ENCODE data around the gene VWA1. TPM values are rescaled to one million over a fixed set of nuclear protein-coding genes. Genes with fewer than 3 reads are reported as not detected.

Gene VWA1
- polyA plus RNA-seq, 1 of the 3 experiments (the other 2 are of a cell fraction), result 7.4 TPM

- H3K27me3 ChIP-seq (ENCODE audit: insufficient read depth), result no peaks in the 10 kb centered on the region
- TF ChIP-seq POLR2AphosphoS5 (IDR thresholded peaks at IDR 0.05; ENCODE audit: low read depth, low read length) (peak; percentile 6; the same call in 1 of the 2 replicates), NRF1 (IDR thresholded peaks at IDR 0.05; ENCODE audit: low read depth, low read length) (no peak)
Measured at GRCh38 chr1:1400576-1401456, 34.7 kb upstream of the VWA1 start.

GRCh38 chr1:1401457-1402010 lies 34.0 kb upstream of the VWA1 start:
- H3K9me3 ChIP-seq, result no peaks in the 10 kb centered on the region
- H3K27ac ChIP-seq (ENCODE audit: low read depth in 2 of 2, low read length in 1 of 2), result peak overlapping the region in 1 of 2 experiments; percentile 27; a peak in 1 of 4 replicates
- peaks cover 30% of the 10 kb centered on the region for H3F3A ChIP-seq (replicated peaks; ENCODE audit: insufficient read depth)
- peaks cover 12 to 34% of the 10 kb centered on the region in 2 experiments; a peak in 3 of 4 replicates for H3K4me1 ChIP-seq (ENCODE audit: control insufficient read depth in 1 of 2, insufficient read depth in 2 of 2, low read depth in 1 of 2, low read length in 1 of 2)
- H2AFZ ChIP-seq (ENCODE audit: low read depth), result no peak overlapping the region
- DNase-seq, result no peak
- no peaks in the 10 kb centered on the region for H3K27me3 ChIP-seq (ENCODE audit: insufficient read depth)
- ChIA-PET POLR2A (interaction anchor here (1.3 kb wide), 2 partner anchors 26 to 138 kb away, joined by 3 read pairs; partner anchors contain the start of gene AURKAIP1), CTCF (interaction anchor here (0.6 to 1.9 kb wide), 7 partner anchors 10 to 27 kb away, joined by 3 to 8 read pairs (median 4); partner anchors contain the start of gene AURKAIP1)
- no peaks in the 10 kb centered on the region for H3K9me2 ChIP-seq
- H4K20me1 ChIP-seq (ENCODE audit: insufficient read depth), result no peaks in the 10 kb centered on the region
- H3K9ac ChIP-seq, result no peak overlapping the region
- no peak overlapping the region for H3K4me2 ChIP-seq
- 80% methylated on average over 6 of the region's 7 CpGs for WGBS (ENCODE audit: low lambda C conversion rate)
- H3K36me3 ChIP-seq (replicated peaks in 1 of 2; ENCODE audit: control insufficient read depth in 1 of 2, insufficient read depth in 2 of 2, low read length in 1 of 2), result peaks cover 28 to 36% of the 10 kb centered on the region in 2 experiments
- peak overlapping the region in 1 of 2 experiments; percentile 16; a peak in 1 of 4 replicates for H3K4me3 ChIP-seq (ENCODE audit: low read depth in 2 of 2, low read length in 1 of 2)
- no peak for TF ChIP-seq CHD2 (IDR thresholded peaks at IDR 0.05; ENCODE audit: low read length, partially characterized antibody)
- TF ChIP-seq JUND (IDR thresholded peaks at IDR 0.05), result no peak; the same call in 1 of the 2 replicates
- TF ChIP-seq EZH2phosphoT487 (IDR thresholded peaks at IDR 0.05; ENCODE audit: borderline replicate concordance, low read depth), result no peak
- no peak for TF ChIP-seq SMC3 (IDR thresholded peaks at IDR 0.05; ENCODE audit: low read depth, low read length)
- TF ChIP-seq SIN3A (IDR thresholded peaks at IDR 0.05; ENCODE audit: borderline replicate concordance, low read depth, low read length), result no peak; the same call in 1 of the 2 replicates
- TF ChIP-seq TEAD4 (IDR thresholded peaks at IDR 0.05; ENCODE audit: borderline replicate concordance, insufficient read depth), result no peak
- no peak for TF ChIP-seq USF1 (IDR thresholded peaks at IDR 0.05; ENCODE audit: borderline replicate concordance, low read depth)
- TF ChIP-seq RCOR1 (IDR thresholded peaks at IDR 0.05; ENCODE audit: low read length), result no peak
- no peak for TF ChIP-seq TAF1 (IDR thresholded peaks at IDR 0.05; ENCODE audit: borderline replicate concordance, low read depth, low read length)
- no peak for TF ChIP-seq RXRA (IDR thresholded peaks at IDR 0.05; ENCODE audit: borderline replicate concordance, low read depth)
- no peak for TF ChIP-seq IRF3 (IDR thresholded peaks at IDR 0.05; ENCODE audit: low read depth, low read length)
- no peak for TF ChIP-seq ZBTB33 (IDR thresholded peaks at IDR 0.05; ENCODE audit: borderline replicate concordance, low read depth)
- TF ChIP-seq RAD21 (IDR thresholded peaks at IDR 0.05; ENCODE audit: low read length), result no peak
- no peak for TF ChIP-seq MAX (IDR thresholded peaks at IDR 0.05; ENCODE audit: low read depth)
- no peak; the same call in none of the 2 replicates for TF ChIP-seq POLR2AphosphoS5 (IDR thresholded peaks at IDR 0.05; ENCODE audit: low read depth, low read length)
- H3K79me2 ChIP-seq (ENCODE audit: insufficient read depth), result peaks cover 89% of the 10 kb centered on the region

More at GRCh38 chr1:1400576-1401456, 34.7 kb upstream of the VWA1 start:
- Histone ChIP-seq H3K79me2 (ENCODE audit: insufficient read depth) (peaks cover 89% of the 10 kb centered on the region), H3K4me1 (ENCODE audit: control insufficient read depth in 1 of 2, insufficient read depth in 2 of 2, low read depth in 1 of 2, low read length in 1 of 2) (peaks cover 8 to 29% of the 10 kb centered on the region in 2 experiments; a peak in 3 of 4 replicates), H3K27ac (ENCODE audit: low read depth in 2 of 2, low read length in 1 of 2) (peak overlapping the region; percentile 72 to 85; a peak in 3 of 4 replicates), H3K9me2 (no peaks in the 10 kb centered on the region), H3K9me3 (no peaks in the 10 kb centered on the region), H3K4me3 (ENCODE audit: low read depth in 2 of 2, low read length in 1 of 2) (peak overlapping the region; percentile 74 to 78), H3K36me3 (replicated peaks in 1 of 2; ENCODE audit: control insufficient read depth in 1 of 2, insufficient read depth in 2 of 2, low read length in 1 of 2) (peaks cover 24 to 36% of the 10 kb centered on the region in 2 experiments), H2AFZ (ENCODE audit: low read depth) (no peak overlapping the region), H4K20me1 (ENCODE audit: insufficient read depth) (no peaks in the 10 kb centered on the region), H3F3A (replicated peaks; ENCODE audit: insufficient read depth) (peaks cover 30% of the 10 kb centered on the region), H3K9ac (peak overlapping the region; percentile 93; the same call in 1 of the 2 replicates), H3K4me2 (peak overlapping the region; percentile 94)
- WGBS (ENCODE audit: low lambda C conversion rate), result 86% methylated on average over 15 of the region's 22 CpGs
- CTCF ChIA-PET, result interaction anchor here (0.6 to 3.8 kb wide), 6 partner anchors 7 to 29 kb away, joined by 3 to 16 read pairs (median 5); partner anchors contain the start of gene MRPL20
- no peak for DNase-seq
- POLR2A ChIA-PET, result interaction anchor here (0.7 to 2.1 kb wide), 3 partner anchors 20 to 105 kb away, joined by 3 to 15 read pairs (median 4); partner anchors contain the start of genes ANKRD65 and AURKAIP1
